ENCODE data around the gene KXD1. TPM values are rescaled to one million over a fixed set of nuclear protein-coding genes. Genes with fewer than 3 reads are reported as not detected.
A peak's percentile ranks its signal among the peaks of the same experiment; 100 is the strongest.

Gene KXD1
- total and polyA plus RNA-seq, 10 of the 15 experiments (the other 5 are each of a cell fraction or from before 2014, with no cell fraction given) = 27.5 to 209 (median 129) TPM

DNA sequence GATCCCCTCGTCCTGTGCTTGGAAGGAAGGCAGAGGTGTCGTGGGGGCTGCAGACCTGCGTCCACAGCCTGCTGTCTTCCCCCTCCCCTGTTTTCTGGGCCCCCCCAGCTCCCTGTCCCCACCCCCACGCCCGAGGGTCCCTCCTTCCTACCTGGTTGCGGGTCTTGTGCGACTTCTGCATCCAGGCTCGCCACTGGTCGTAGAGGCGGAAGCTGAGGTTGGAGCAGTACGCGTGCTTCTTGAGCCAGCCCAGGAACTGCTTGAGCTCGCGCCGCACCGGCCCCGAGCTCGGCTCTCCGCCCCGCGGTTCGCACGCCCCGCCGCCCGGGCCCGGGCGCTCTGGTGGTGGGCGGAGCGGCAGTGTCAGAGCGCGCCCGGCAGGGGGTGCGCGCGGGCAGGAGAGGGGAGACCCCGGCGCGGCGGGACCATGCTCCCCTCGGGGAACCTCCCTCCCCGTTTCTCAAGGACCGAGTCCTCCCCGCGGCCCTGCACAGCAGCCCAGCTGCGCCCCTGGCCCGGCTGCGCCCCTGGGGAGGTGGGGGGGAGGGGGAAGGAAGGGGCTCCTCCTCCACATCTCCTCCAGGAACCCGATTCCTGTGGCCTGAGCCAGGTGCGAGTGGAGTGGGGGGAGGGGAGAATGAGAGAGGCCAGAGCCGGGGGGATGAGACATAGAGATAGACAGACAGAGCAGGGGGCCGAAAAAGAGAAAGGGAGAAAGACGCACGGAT, 36.6 kb downstream of the KXD1 start (continued):
- TF ChIP-seq, protein P1, sequence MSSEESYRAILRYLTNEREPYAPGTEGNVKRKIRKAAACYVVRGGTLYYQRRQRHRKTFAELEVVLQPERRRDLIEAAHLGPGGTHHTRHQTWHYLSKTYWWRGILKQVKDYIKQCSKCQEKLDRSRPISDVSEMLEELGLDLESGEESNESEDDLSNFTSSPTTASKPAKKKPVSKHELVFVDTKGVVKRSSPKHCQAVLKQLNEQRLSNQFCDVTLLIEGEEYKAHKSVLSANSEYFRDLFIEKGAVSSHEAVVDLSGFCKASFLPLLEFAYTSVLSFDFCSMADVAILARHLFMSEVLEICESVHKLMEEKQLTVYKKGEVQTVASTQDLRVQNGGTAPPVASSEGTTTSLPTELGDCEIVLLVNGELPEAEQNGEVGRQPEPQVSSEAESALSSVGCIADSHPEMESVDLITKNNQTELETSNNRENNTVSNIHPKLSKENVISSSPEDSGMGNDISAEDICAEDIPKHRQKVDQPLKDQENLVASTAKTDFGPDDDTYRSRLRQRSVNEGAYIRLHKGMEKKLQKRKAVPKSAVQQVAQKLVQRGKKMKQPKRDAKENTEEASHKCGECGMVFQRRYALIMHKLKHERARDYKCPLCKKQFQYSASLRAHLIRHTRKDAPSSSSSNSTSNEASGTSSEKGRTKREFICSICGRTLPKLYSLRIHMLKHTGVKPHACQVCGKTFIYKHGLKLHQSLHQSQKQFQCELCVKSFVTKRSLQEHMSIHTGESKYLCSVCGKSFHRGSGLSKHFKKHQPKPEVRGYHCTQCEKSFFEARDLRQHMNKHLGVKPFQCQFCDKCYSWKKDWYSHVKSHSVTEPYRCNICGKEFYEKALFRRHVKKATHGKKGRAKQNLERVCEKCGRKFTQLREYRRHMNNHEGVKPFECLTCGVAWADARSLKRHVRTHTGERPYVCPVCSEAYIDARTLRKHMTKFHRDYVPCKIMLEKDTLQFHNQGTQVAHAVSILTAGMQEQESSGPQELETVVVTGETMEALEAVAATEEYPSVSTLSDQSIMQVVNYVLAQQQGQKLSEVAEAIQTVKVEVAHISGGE (CRISPR knock-in tag; IDR thresholded peaks at IDR 0.05) = no peak
- TF ChIP-seq NR2C1 (IDR thresholded peaks at IDR 0.05) (no peak), HDGF (IDR thresholded peaks at IDR 0.05) (peak; percentile 45; the same call in 1 of the 2 replicates), NR2C2 (IDR thresholded peaks at IDR 0.05; ENCODE audit: borderline replicate concordance, control insufficient read depth, insufficient read length, low read depth) (no peak), MXI1 (IDR thresholded peaks at IDR 0.05; ENCODE audit: low read depth, low read length) (peak; percentile 66), SIN3A (IDR thresholded peaks at IDR 0.05; ENCODE audit: low read depth, low read length) (no peak), FOS (IDR thresholded peaks at IDR 0.05; ENCODE audit: borderline replicate concordance, extremely low read depth, insufficient read length) (no peak), CHD2 (IDR thresholded peaks at IDR 0.05; ENCODE audit: borderline replicate concordance, low read depth, low read length) (0 out of 2 replicates have a peak, but pooled peaks have one; percentile 43), POU2F2 (IDR thresholded peaks at IDR 0.05; ENCODE audit: borderline replicate concordance, low read depth, low read length) (no peak), SMAD1 (IDR thresholded peaks at IDR 0.05; ENCODE audit: low read depth, partially characterized antibody) (no peak), KDM1A (IDR thresholded peaks at IDR 0.05; ENCODE audit: borderline replicate concordance) (no peak), TCF3 (IDR thresholded peaks at IDR 0.05; ENCODE audit: borderline replicate concordance, insufficient read depth, low read depth, low read length) (0 out of 2 replicates have a peak, but pooled peaks have one; percentile 3), KAT2A (conservative IDR thresholded peaks at IDR 0.05; ENCODE audit: control insufficient read depth, low read depth, low read length) (no peak), IRF4 (IDR thresholded peaks at IDR 0.05; ENCODE audit: low read depth, low read length) (no peak), NR2F1 (conservative IDR thresholded peaks at IDR 0.05) (no peak; the same call in 1 of the 2 replicates), DPF2 (IDR thresholded peaks at IDR 0.05) (peak; percentile 64; the same call in 1 of the 2 replicates), FOXK2 (IDR thresholded peaks at IDR 0.05) (no peak), MYC (IDR thresholded peaks at IDR 0.05; ENCODE audit: insufficient read depth, insufficient read length, insufficient replicate concordance, low read length, severe bottlenecking) (no peak)
- TF ChIP-seq, protein P2, sequence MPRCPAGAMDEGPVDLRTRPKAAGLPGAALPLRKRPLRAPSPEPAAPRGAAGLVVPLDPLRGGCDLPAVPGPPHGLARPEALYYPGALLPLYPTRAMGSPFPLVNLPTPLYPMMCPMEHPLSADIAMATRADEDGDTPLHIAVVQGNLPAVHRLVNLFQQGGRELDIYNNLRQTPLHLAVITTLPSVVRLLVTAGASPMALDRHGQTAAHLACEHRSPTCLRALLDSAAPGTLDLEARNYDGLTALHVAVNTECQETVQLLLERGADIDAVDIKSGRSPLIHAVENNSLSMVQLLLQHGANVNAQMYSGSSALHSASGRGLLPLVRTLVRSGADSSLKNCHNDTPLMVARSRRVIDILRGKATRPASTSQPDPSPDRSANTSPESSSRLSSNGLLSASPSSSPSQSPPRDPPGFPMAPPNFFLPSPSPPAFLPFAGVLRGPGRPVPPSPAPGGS (IDR thresholded peaks at IDR 0.05; ENCODE audit: borderline replicate concordance, insufficient read depth, low read depth, low read length, poor library complexity, severe bottlenecking) = peak; percentile 26
- TF ChIP-seq, protein P3, sequence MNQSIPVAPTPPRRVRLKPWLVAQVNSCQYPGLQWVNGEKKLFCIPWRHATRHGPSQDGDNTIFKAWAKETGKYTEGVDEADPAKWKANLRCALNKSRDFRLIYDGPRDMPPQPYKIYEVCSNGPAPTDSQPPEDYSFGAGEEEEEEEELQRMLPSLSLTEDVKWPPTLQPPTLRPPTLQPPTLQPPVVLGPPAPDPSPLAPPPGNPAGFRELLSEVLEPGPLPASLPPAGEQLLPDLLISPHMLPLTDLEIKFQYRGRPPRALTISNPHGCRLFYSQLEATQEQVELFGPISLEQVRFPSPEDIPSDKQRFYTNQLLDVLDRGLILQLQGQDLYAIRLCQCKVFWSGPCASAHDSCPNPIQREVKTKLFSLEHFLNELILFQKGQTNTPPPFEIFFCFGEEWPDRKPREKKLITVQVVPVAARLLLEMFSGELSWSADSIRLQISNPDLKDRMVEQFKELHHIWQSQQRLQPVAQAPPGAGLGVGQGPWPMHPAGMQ (IDR thresholded peaks at IDR 0.05; ENCODE audit: borderline replicate concordance) = no peak
- TF ChIP-seq, protein P4, sequence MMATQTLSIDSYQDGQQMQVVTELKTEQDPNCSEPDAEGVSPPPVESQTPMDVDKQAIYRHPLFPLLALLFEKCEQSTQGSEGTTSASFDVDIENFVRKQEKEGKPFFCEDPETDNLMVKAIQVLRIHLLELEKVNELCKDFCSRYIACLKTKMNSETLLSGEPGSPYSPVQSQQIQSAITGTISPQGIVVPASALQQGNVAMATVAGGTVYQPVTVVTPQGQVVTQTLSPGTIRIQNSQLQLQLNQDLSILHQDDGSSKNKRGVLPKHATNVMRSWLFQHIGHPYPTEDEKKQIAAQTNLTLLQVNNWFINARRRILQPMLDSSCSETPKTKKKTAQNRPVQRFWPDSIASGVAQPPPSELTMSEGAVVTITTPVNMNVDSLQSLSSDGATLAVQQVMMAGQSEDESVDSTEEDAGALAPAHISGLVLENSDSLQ (IDR thresholded peaks at IDR 0.05) = no peak
- TF ChIP-seq, protein P5, sequence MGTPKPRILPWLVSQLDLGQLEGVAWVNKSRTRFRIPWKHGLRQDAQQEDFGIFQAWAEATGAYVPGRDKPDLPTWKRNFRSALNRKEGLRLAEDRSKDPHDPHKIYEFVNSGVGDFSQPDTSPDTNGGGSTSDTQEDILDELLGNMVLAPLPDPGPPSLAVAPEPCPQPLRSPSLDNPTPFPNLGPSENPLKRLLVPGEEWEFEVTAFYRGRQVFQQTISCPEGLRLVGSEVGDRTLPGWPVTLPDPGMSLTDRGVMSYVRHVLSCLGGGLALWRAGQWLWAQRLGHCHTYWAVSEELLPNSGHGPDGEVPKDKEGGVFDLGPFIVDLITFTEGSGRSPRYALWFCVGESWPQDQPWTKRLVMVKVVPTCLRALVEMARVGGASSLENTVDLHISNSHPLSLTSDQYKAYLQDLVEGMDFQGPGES (IDR thresholded peaks at IDR 0.05) = peak; percentile 20; the same call in 1 of the 2 replicates
